OCI-LY7 (cell line): Measurements from ENCODE around the gene DIP2A. TPM values are rescaled to one million over a fixed set of nuclear protein-coding genes. Genes with fewer than 3 reads are reported as not detected.

ENCODE experiments used
- BruUV-seq: library from RNA; stranded (reverse); fragments of 400-500 nt; replicated peaks from 2 replicates; lab custom pipeline; 2021; lab: Mats Ljungman, UMichigan
- CTCF ChIA-PET: fragments of 300-600 bp; sonication (Branson Sonifier 250); formaldehyde crosslinking; loops from one replicate; lab custom pipeline; 2022; ENCODE audit warnings: antibody characterized with exemption; ENCODE audit not compliant: unreplicated experiment; lab: Charles Lee
- POLR2A ChIA-PET: fragments of 300-600 bp; sonication (Branson Sonifier 250); formaldehyde crosslinking; loops from one replicate; lab custom pipeline; 2022; ENCODE audit warnings: antibody characterized with exemption; lab: Charles Lee
- DNase-seq: peaks from one replicate; pipeline ENCODE4 v3.0.0-alpha.2; 2015; ENCODE audit warnings: low spot score
- H2AFZ ChIP-seq: fragments of 200-600 bp; sonication (generic), shearing (Covaris generic); 2 replicates; pipeline ENCODE4 v1.6.1; 2014; ENCODE audit warnings: mild to moderate bottlenecking, antibody characterized with exemption, low read length, moderate library complexity
- H3K27ac ChIP-seq: fragments of 200-600 bp; sonication (generic); 2 replicates; pipeline ENCODE4 v1.5.1; 2014; ENCODE audit warnings: mixed run types, low read depth, mild to moderate bottlenecking, moderate library complexity, low read length, inconsistent platforms; ENCODE audit not compliant: poor library complexity, severe bottlenecking
- H3K36me3 ChIP-seq: fragments of 200-600 bp; sonication (generic); 2 replicates; pipeline ENCODE4 v1.6.1; 2014; ENCODE audit warnings: mild to moderate bottlenecking, antibody characterized with exemption, low read length, moderate library complexity, mixed read lengths; ENCODE audit not compliant: insufficient read depth
- H3K4me1 ChIP-seq: fragments of 200-600 bp; sonication (generic); 2 replicates; pipeline ENCODE4 v1.5.1; 2014; ENCODE audit warnings: mild to moderate bottlenecking, low read length; ENCODE audit not compliant: insufficient read depth, poor library complexity, severe bottlenecking
- H3K4me2 ChIP-seq: fragments of 200-600 bp; sonication (generic); 2 replicates; pipeline ENCODE4 v1.6.1; 2014; ENCODE audit warnings: mild to moderate bottlenecking, low read length
- H3K4me3 ChIP-seq: fragments of 200-600 bp; sonication (generic); 2 replicates; pipeline ENCODE4 v1.5.1; 2014; ENCODE audit warnings: mild to moderate bottlenecking, low read depth, low read length; ENCODE audit not compliant: poor library complexity, severe bottlenecking
- H3K79me2 ChIP-seq: fragments of 200-600 bp; sonication (generic); 2 replicates; pipeline ENCODE4 v1.6.1; 2016; ENCODE audit warnings: low read depth, mild to moderate bottlenecking, low read length, moderate library complexity, mixed read lengths; ENCODE audit not compliant: insufficient read depth
- H3K9me2 ChIP-seq: fragments of 200-600 bp; sonication (generic); 2 replicates; pipeline ENCODE4 v1.6.1; 2016; ENCODE audit warnings: mild to moderate bottlenecking, low read length, mixed read lengths; ENCODE audit not compliant: insufficient read depth
- H3K9me3 ChIP-seq: fragments of 200-600 bp; sonication (generic); 2 replicates; pipeline ENCODE4 v1.6.1; 2014; ENCODE audit warnings: mild to moderate bottlenecking, mixed run types, low read length, mixed read lengths
- H4K20me1 ChIP-seq: fragments of 200-600 bp; sonication (generic); 2 replicates; pipeline ENCODE4 v1.6.1; 2014; ENCODE audit warnings: mild to moderate bottlenecking, antibody characterized with exemption, low read length, moderate library complexity, mixed read lengths; ENCODE audit not compliant: insufficient read depth
- EZH2phosphoT487 ChIP-seq: fragments of 200-600 bp; sonication (generic); IDR thresholded peaks from 2 replicates; pipeline ENCODE4 v1.6.1; 2018; ENCODE audit warnings: low read depth, borderline replicate concordance, mild to moderate bottlenecking, mixed run types, antibody characterized with exemption, low read length, moderate library complexity, mixed read lengths
- intact Hi-C: fragments of 100-400 bp; cut with micrococcal nuclease; formaldehyde crosslinking; loops from one replicate; pipeline ENCODE4 v1.10.0; 2022; ENCODE audit not compliant: unreplicated experiment
- total RNA-seq, 2 experiments: library from RNA; depleted of rRNA in 1 of 2; stranded (reverse); fragments of >200 nt in 1 of 2; shearing (Covaris generic) in 1 of 2; gene quantifications; 2 replicates each; pipeline ENCODE4 v1.2.3, GENCODE V29; 2014 to 2022
- TF ChIP-seq, protein P1 (sequence below): fragments of 200-600 bp; sonication (generic); conservative IDR thresholded peaks from 2 replicates; pipeline ENCODE4 v1.5.1; 2014; ENCODE audit warnings: mild to moderate bottlenecking, antibody characterized with exemption, low read length, moderate library complexity, mixed read lengths

Gene DIP2A
- total RNA-seq, 2 experiments from 2014 or later: 27.9 to 44.7 TPM

DNA sequence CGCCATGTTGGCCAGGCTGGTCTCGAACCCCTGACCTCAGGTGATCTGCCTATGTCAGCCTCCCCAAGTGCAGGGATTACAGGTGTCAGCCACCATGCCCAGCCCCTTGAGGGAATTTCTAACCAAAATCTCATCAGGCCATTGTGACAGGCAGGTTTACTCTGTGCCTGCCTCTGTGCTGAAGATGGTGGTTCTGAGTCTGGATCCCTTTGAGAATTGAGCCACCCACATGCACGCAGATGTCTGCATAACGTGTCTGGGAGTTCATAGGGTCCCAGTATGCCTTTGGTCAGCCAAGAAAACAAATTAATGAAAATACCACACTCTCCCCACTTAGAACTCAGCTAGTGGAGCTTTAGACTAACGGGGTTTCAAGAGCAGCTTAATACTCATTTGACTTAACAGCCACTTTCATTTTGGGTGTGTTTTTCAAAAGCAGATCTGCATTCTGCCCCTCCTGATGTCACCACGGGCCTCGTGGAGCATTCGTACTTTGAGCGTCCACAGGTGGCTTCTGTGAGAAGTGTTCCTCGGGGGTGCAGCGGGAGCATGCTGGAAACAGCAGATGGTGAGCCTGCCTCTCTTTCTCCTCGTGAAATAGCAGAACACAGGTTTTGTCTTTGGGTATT, 45.3 kb downstream of the DIP2A start:
- BruUV-seq: no TSS peak
- peaks cover 26% of the 10 kb centered on the region for H3K4me1 ChIP-seq
- intact Hi-C loops: no loop called here
- no peak overlapping the region for H3K4me2 ChIP-seq
- H3K9me3 ChIP-seq: no peaks in the 10 kb centered on the region
- no peak overlapping the region for H2AFZ ChIP-seq
- TF ChIP-seq, protein P1, sequence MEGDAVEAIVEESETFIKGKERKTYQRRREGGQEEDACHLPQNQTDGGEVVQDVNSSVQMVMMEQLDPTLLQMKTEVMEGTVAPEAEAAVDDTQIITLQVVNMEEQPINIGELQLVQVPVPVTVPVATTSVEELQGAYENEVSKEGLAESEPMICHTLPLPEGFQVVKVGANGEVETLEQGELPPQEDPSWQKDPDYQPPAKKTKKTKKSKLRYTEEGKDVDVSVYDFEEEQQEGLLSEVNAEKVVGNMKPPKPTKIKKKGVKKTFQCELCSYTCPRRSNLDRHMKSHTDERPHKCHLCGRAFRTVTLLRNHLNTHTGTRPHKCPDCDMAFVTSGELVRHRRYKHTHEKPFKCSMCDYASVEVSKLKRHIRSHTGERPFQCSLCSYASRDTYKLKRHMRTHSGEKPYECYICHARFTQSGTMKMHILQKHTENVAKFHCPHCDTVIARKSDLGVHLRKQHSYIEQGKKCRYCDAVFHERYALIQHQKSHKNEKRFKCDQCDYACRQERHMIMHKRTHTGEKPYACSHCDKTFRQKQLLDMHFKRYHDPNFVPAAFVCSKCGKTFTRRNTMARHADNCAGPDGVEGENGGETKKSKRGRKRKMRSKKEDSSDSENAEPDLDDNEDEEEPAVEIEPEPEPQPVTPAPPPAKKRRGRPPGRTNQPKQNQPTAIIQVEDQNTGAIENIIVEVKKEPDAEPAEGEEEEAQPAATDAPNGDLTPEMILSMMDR: no peak
- no peak for TF ChIP-seq EZH2phosphoT487
- H3K36me3 ChIP-seq: peaks cover 43% of the 10 kb centered on the region
- no peak overlapping the region for H3K27ac ChIP-seq
- no peak overlapping the region for H3K4me3 ChIP-seq
- no peak for DNase-seq
- ChIA-PET CTCF (no interaction called here), POLR2A (no interaction called here)
- H4K20me1 ChIP-seq: no peaks in the 10 kb centered on the region
- H3K9me2 ChIP-seq: no peaks in the 10 kb centered on the region
- H3K79me2 ChIP-seq: no peaks in the 10 kb centered on the region

DNA sequence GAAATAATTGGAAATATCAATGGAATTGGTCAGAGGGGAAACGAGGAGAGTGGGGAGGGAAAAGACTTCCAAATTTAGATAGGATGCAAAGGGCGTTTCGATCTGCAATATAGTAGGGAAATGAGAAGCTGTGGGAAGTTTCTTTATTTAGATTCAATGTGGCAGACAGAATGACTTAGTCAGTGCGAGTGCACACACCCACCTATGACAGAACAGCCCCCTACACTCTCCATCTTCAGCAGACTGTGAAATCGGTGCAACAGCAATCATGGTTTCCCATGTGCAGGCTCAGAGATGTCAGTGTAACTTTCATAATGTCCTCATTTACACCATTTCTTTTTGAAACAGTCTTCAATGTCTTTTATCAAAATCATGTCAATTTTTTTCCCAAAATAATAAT, 46.0 kb downstream of the DIP2A start:
- no peak overlapping the region for H2AFZ ChIP-seq
- H3K79me2 ChIP-seq: no peaks in the 10 kb centered on the region
- BruUV-seq: no TSS peak
- H3K27ac ChIP-seq: no peak overlapping the region
- no peaks in the 10 kb centered on the region for H4K20me1 ChIP-seq
- CTCF ChIA-PET: no interaction called here
- TF ChIP-seq, protein P1: no peak
- TF ChIP-seq EZH2phosphoT487: no peak
- no peak overlapping the region for H3K4me3 ChIP-seq
- peaks cover 43% of the 10 kb centered on the region for H3K36me3 ChIP-seq
- peaks cover 26% of the 10 kb centered on the region for H3K4me1 ChIP-seq
- intact Hi-C loops: no loop called here
- no peaks in the 10 kb centered on the region for H3K9me3 ChIP-seq
- POLR2A ChIA-PET: no interaction called here
- no peaks in the 10 kb centered on the region for H3K9me2 ChIP-seq
- H3K4me2 ChIP-seq: no peak overlapping the region
- DNase-seq: no peak

DNA sequence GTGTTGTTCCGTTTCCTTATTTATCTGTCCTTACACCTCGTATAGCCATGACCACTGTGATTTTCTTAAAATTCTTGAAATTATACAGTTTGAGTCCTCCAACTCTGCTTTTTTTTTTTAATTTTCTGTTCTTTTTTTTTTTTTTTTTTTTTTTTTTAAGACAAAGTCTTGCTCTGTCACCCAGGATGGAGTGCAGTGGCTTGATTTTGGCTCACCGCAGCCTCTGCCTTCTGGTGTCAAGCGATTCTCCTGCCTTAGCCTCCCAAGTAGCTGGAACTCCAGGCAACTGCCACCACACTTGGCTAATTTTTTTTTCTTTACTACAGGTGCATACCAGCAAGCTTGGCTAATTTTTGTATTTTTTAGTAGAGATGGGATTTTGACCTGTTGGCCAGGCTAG, 48.9 kb downstream of the DIP2A start:
- Histone ChIP-seq H3K27ac (no peak overlapping the region), H3K36me3 (peaks cover 65% of the 10 kb centered on the region), H2AFZ (no peak overlapping the region), H4K20me1 (no peaks in the 10 kb centered on the region), H3K4me3 (no peak overlapping the region), H3K79me2 (no peaks in the 10 kb centered on the region), H3K9me2 (no peaks in the 10 kb centered on the region), H3K4me1 (peaks cover 17% of the 10 kb centered on the region), H3K9me3 (no peaks in the 10 kb centered on the region), H3K4me2 (no peak overlapping the region)
- no peak for DNase-seq
- intact Hi-C loops: no loop called here
- CTCF ChIA-PET: no interaction called here
- no TSS peak for BruUV-seq
- POLR2A ChIA-PET: no interaction called here
- no peak for TF ChIP-seq EZH2phosphoT487
- TF ChIP-seq, protein P1: no peak
